Measurements from ENCODE around the gene TRMT10B. TPM values are rescaled to one million over a fixed set of nuclear protein-coding genes. Genes with fewer than 3 reads are reported as not detected.

Gene TRMT10B
- total RNA-seq, 2 donors from 2014 or later = 10.7 to 14.9 TPM

- H3K36me3 ChIP-seq = no peaks in the 10 kb centered on the region
- no peak for ATAC-seq (ENCODE audit: insufficient number of reproducible peaks, low FRiP score, low read depth)
- no peaks in the 10 kb centered on the region for H3K27me3 ChIP-seq (replicated peaks; ENCODE audit: insufficient read depth)
- TF ChIP-seq, protein P1, sequence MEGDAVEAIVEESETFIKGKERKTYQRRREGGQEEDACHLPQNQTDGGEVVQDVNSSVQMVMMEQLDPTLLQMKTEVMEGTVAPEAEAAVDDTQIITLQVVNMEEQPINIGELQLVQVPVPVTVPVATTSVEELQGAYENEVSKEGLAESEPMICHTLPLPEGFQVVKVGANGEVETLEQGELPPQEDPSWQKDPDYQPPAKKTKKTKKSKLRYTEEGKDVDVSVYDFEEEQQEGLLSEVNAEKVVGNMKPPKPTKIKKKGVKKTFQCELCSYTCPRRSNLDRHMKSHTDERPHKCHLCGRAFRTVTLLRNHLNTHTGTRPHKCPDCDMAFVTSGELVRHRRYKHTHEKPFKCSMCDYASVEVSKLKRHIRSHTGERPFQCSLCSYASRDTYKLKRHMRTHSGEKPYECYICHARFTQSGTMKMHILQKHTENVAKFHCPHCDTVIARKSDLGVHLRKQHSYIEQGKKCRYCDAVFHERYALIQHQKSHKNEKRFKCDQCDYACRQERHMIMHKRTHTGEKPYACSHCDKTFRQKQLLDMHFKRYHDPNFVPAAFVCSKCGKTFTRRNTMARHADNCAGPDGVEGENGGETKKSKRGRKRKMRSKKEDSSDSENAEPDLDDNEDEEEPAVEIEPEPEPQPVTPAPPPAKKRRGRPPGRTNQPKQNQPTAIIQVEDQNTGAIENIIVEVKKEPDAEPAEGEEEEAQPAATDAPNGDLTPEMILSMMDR (IDR thresholded peaks at IDR 0.05) = no peak
- H3K27ac ChIP-seq = no peak overlapping the region
- H3K4me1 ChIP-seq (ENCODE audit: control insufficient read depth in 1 of 2, low read depth in 2 of 2) = no peaks in the 10 kb centered on the region
- DNase-seq (ENCODE audit: low spot score) = no peak
- no peak overlapping the region for H3K4me3 ChIP-seq
- no peaks in the 10 kb centered on the region for H3K9me3 ChIP-seq
These were observed 38.3 kb upstream of the TRMT10B start for GRCh38 chr9:37715260-37715659.

GRCh38 chr9:37715991-37716505, 37.6 kb upstream of the TRMT10B start:
- H3K27me3 ChIP-seq (replicated peaks; ENCODE audit: insufficient read depth) = no peaks in the 10 kb centered on the region
- H3K4me3 ChIP-seq = no peak overlapping the region
- no peaks in the 10 kb centered on the region for H3K36me3 ChIP-seq
- DNase-seq (ENCODE audit: low spot score) (no peak), ATAC-seq (ENCODE audit: insufficient number of reproducible peaks, low FRiP score, low read depth) (no peak)
- TF ChIP-seq, protein P1 (IDR thresholded peaks at IDR 0.05) = no peak
- no peaks in the 10 kb centered on the region for H3K4me1 ChIP-seq (ENCODE audit: control insufficient read depth in 1 of 2, low read depth in 2 of 2)
- H3K9me3 ChIP-seq = no peaks in the 10 kb centered on the region
- no peak overlapping the region for H3K27ac ChIP-seq

DNA sequence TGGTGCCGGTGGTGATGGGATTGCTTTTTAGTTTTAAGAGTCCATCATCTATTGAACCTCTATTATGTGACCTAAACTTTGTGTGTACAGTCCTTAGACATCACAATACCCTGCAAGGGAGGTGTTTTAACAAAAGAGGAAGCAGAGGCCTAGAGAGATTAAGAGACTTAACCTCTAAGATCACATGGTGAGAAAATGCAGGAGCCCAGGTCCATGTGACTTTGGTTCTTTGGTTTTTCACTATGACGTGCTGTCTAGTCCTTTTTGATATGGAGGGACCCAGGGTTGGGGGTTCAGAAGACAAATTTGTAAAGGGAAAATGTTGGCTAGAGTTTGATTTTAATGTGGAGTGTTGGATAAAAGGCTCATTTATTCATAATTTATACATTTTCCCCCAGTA, 34.1 kb upstream of the TRMT10B start:
- no peaks in the 10 kb centered on the region for H3K27me3 ChIP-seq (replicated peaks; ENCODE audit: insufficient read depth)
- H3K4me1 ChIP-seq (ENCODE audit: control insufficient read depth in 1 of 2, low read depth in 2 of 2) = no peaks in the 10 kb centered on the region
- TF ChIP-seq, protein P1 (IDR thresholded peaks at IDR 0.05) = no peak
- no peak overlapping the region for H3K4me3 ChIP-seq
- DNase-seq (ENCODE audit: low spot score) = no peak
- H3K36me3 ChIP-seq = no peaks in the 10 kb centered on the region
- H3K27ac ChIP-seq = no peak overlapping the region
- no peaks in the 10 kb centered on the region for H3K9me3 ChIP-seq
- no peak for ATAC-seq (ENCODE audit: insufficient number of reproducible peaks, low FRiP score, low read depth)

- H3K27ac ChIP-seq = no peak overlapping the region
- no peaks in the 10 kb centered on the region for H3K4me1 ChIP-seq (ENCODE audit: control insufficient read depth in 1 of 2, low read depth in 2 of 2)
- TF ChIP-seq, protein P1 (IDR thresholded peaks at IDR 0.05) = no peak
- H3K36me3 ChIP-seq = no peaks in the 10 kb centered on the region
- no peaks in the 10 kb centered on the region for H3K9me3 ChIP-seq
- no peak overlapping the region for H3K4me3 ChIP-seq
- DNase-seq (ENCODE audit: low spot score) (no peak), ATAC-seq (ENCODE audit: insufficient number of reproducible peaks, low FRiP score, low read depth) (no peak)
- H3K27me3 ChIP-seq (replicated peaks; ENCODE audit: insufficient read depth) = no peaks in the 10 kb centered on the region
These were observed 26.6 kb upstream of the TRMT10B start for GRCh38 chr9:37727013-37727412.

- no peaks in the 10 kb centered on the region for H3K36me3 ChIP-seq
- no peak overlapping the region for H3K4me3 ChIP-seq
- TF ChIP-seq, protein P1 (IDR thresholded peaks at IDR 0.05) = no peak
- no peaks in the 10 kb centered on the region for H3K4me1 ChIP-seq (ENCODE audit: control insufficient read depth in 1 of 2, low read depth in 2 of 2)
- no peak for ATAC-seq (ENCODE audit: insufficient number of reproducible peaks, low FRiP score, low read depth)
- H3K27ac ChIP-seq = no peak overlapping the region
- H3K27me3 ChIP-seq (replicated peaks; ENCODE audit: insufficient read depth) = no peaks in the 10 kb centered on the region
- no peak for DNase-seq (ENCODE audit: low spot score)
- H3K9me3 ChIP-seq = no peaks in the 10 kb centered on the region
These were observed 24.1 kb upstream of the TRMT10B start for GRCh38 chr9:37729499-37729898.

Measured in thoracic aorta (tissue), 2 donors.